ENCODE results near the gene PARM1. TPM values are rescaled to one million over a fixed set of nuclear protein-coding genes. Genes with fewer than 3 reads are reported as not detected.

Gene PARM1
- total and polyA plus RNA-seq, 9 of the 15 experiments (the other 6 are each of a cell fraction or from before 2014, with no cell fraction given) = 0.07 TPM; not detected in 8

DNA sequence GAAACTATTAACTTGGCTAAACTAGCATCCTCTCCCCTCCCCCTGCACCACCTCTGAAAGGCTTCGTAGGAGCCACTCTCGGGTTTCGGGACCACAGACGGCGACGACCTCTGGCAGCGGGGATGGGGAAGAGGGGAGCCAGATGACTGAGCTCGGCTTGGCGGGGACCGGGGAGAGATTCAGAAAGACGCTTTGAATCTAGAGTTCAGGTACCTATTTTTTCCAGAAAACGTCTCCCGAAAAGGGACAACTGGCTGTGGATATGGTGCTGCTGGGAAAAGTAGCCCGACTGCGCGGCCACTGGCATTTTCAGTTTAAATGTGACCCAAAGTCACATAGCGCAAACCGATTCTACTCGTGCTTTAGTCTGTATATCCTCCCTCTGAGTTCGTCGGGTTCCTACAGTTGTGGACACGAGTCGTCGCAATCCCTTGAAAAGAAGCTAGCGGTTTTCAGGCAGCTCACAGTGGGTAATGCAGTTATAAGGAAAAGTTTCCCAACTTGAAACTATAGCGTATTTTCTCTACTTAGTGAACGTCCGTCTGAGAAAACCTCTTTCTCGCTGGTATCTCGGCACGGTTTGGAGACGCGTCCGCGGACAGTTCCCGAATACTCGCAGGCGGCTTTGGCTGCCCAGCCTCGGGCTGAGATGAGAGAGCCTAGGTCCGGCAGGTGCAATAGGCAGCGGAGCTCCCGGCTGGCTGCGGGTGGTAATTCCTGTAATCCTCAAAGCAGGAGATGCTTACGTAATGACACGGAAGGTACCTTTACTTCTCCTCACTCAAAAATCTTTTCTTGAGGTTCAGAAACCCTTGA, 1.3 kb downstream of the PARM1 start:
- no TSS peak for BruUV-seq (replicated peaks)
- Histone ChIP-seq H3K79me2 (ENCODE audit: control insufficient read depth, insufficient read depth, low read length) (no peaks in the 10 kb centered on the region), H3K4me3 (no peak overlapping the region), H3K9me3 (replicated peaks; ENCODE audit: control insufficient read depth, insufficient read depth, low read depth, low read length) (no peaks in the 10 kb centered on the region), H3K4me2 (ENCODE audit: insufficient read depth, low read length) (no peak overlapping the region), H3K4me1 (replicated peaks in 1 of 2; ENCODE audit: control insufficient read depth in 2 of 2, insufficient read depth in 2 of 2, low read length in 2 of 2) (peaks cover 0 to 12% of the 10 kb centered on the region in 2 experiments; a peak in 2 of 5 replicates), H3K27ac (ENCODE audit: extremely low read depth, low read depth, low read length) (no peak overlapping the region), H3K27me3 (ENCODE audit: control insufficient read depth in 2 of 2, insufficient read depth in 2 of 2, low read length in 2 of 2) (peaks cover 3 to 22% of the 10 kb centered on the region in 2 experiments; a peak in 4 of 5 replicates), H4K20me1 (replicated peaks; ENCODE audit: control insufficient read depth, insufficient read depth, low read length) (no peaks in the 10 kb centered on the region), H3K9me1 (ENCODE audit: control insufficient read depth, insufficient read depth, low read length) (no peaks in the 10 kb centered on the region), H3K36me3 (ENCODE audit: control insufficient read depth, insufficient read depth, low read length) (no peaks in the 10 kb centered on the region), H3K9ac (ENCODE audit: insufficient read depth in 1 of 2, low read depth in 2 of 2, low read length in 2 of 2) (no peak overlapping the region), H2AFZ (ENCODE audit: low read depth, low read length) (no peak overlapping the region)
- no peak for FAIRE-seq
- no peak for ATAC-seq
- 22% methylated on average over 42 of the region's 45 CpGs for whole genome bisulfite sequencing (ENCODE audit: insufficient coverage, low coverage, missing lambda C conversion rate)
- no peak for DNase-seq (ENCODE audit: extremely low read depth in 1 of 4, low spot score in 3 of 4)
- ChIA-PET CTCF (ENCODE audit: low intra/inter-chr PET ratio) (no interaction called here), POLR2A (no interaction called here)
- in situ Hi-C loops (cut with MboI) (no loop called here), intact Hi-C loops (cut with micrococcal nuclease) (no loop called here)
- TF ChIP-seq GTF2A2 (tag; IDR thresholded peaks at IDR 0.05) (no peak), POLR2AphosphoS5 (IDR thresholded peaks at IDR 0.05; ENCODE audit: control insufficient read depth, insufficient read depth, low read depth, low read length) (no peak), EZH2 (IDR thresholded peaks at IDR 0.05; ENCODE audit: borderline replicate concordance, low read depth, low read length) (no peak), GTF2E2 (tag; IDR thresholded peaks at IDR 0.05) (no peak), TARDBP (IDR thresholded peaks at IDR 0.05) (no peak), SMAD1 (IDR thresholded peaks at IDR 0.05; ENCODE audit: low read depth, low read length, partially characterized antibody) (no peak)
- TF ChIP-seq, protein P1, sequence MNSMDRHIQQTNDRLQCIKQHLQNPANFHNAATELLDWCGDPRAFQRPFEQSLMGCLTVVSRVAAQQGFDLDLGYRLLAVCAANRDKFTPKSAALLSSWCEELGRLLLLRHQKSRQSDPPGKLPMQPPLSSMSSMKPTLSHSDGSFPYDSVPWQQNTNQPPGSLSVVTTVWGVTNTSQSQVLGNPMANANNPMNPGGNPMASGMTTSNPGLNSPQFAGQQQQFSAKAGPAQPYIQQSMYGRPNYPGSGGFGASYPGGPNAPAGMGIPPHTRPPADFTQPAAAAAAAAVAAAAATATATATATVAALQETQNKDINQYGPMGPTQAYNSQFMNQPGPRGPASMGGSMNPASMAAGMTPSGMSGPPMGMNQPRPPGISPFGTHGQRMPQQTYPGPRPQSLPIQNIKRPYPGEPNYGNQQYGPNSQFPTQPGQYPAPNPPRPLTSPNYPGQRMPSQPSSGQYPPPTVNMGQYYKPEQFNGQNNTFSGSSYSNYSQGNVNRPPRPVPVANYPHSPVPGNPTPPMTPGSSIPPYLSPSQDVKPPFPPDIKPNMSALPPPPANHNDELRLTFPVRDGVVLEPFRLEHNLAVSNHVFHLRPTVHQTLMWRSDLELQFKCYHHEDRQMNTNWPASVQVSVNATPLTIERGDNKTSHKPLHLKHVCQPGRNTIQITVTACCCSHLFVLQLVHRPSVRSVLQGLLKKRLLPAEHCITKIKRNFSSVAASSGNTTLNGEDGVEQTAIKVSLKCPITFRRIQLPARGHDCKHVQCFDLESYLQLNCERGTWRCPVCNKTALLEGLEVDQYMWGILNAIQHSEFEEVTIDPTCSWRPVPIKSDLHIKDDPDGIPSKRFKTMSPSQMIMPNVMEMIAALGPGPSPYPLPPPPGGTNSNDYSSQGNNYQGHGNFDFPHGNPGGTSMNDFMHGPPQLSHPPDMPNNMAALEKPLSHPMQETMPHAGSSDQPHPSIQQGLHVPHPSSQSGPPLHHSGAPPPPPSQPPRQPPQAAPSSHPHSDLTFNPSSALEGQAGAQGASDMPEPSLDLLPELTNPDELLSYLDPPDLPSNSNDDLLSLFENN (IDR thresholded peaks at IDR 0.05; ENCODE audit: low read depth in 2 of 2, low read length in 2 of 2) = no peak
- TF ChIP-seq, protein P2, sequence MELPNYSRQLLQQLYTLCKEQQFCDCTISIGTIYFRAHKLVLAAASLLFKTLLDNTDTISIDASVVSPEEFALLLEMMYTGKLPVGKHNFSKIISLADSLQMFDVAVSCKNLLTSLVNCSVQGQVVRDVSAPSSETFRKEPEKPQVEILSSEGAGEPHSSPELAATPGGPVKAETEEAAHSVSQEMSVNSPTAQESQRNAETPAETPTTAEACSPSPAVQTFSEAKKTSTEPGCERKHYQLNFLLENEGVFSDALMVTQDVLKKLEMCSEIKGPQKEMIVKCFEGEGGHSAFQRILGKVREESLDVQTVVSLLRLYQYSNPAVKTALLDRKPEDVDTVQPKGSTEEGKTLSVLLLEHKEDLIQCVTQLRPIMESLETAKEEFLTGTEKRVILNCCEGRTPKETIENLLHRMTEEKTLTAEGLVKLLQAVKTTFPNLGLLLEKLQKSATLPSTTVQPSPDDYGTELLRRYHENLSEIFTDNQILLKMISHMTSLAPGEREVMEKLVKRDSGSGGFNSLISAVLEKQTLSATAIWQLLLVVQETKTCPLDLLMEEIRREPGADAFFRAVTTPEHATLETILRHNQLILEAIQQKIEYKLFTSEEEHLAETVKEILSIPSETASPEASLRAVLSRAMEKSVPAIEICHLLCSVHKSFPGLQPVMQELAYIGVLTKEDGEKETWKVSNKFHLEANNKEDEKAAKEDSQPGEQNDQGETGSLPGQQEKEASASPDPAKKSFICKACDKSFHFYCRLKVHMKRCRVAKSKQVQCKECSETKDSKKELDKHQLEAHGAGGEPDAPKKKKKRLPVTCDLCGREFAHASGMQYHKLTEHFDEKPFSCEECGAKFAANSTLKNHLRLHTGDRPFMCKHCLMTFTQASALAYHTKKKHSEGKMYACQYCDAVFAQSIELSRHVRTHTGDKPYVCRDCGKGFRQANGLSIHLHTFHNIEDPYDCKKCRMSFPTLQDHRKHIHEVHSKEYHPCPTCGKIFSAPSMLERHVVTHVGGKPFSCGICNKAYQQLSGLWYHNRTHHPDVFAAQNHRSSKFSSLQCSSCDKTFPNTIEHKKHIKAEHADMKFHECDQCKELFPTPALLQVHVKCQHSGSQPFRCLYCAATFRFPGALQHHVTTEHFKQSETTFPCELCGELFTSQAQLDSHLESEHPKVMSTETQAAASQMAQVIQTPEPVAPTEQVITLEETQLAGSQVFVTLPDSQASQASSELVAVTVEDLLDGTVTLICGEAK (IDR thresholded peaks at IDR 0.05) = no peak
- TF ChIP-seq, protein P2 (CRISPR knock-in tag; IDR thresholded peaks at IDR 0.05) = no peak
